HEK293 (cell line): ENCODE data around the gene LRRC4C.
"Not testable (repeated sequence)": the region's sequence is repeated elsewhere in the genome, so short reads cannot be mapped to it uniquely, and the experiment has no call there.

Experiments used
- YY1 ChIP-seq: fragments of 450-650 bp; formaldehyde crosslinking; IDR thresholded peaks from 2 replicates; pipeline ENCODE4 v1.5.1; 2018; ENCODE audit warnings: missing biosample characterization, missing genetic modification characterization
- ZBTB7A ChIP-seq: fragments of 450-650 bp; formaldehyde crosslinking; IDR thresholded peaks from 2 replicates; pipeline ENCODE4 v1.5.1; 2016; ENCODE audit warnings: low read depth, missing biosample characterization, missing genetic modification characterization
- ZNF501 ChIP-seq: fragments of 450-650 bp; formaldehyde crosslinking; IDR thresholded peaks from 2 replicates; pipeline ENCODE4 v1.5.1; 2016; ENCODE audit warnings: missing biosample characterization, missing genetic modification characterization
- ZNF561 ChIP-seq: fragments of 450-650 bp; IDR thresholded peaks from 2 replicates; pipeline ENCODE4 v1.5.1; 2018; ENCODE audit warnings: missing biosample characterization, missing genetic modification characterization, borderline replicate concordance
- ZNF571 ChIP-seq: fragments of 450-650 bp; formaldehyde crosslinking; IDR thresholded peaks from 2 replicates; pipeline ENCODE4 v1.5.0; 2017; ENCODE audit warnings: missing biosample characterization, missing genetic modification characterization
- ZNF596 ChIP-seq: fragments of 450-650 bp; IDR thresholded peaks from 2 replicates; pipeline ENCODE4 v1.5.0; 2018; ENCODE audit warnings: missing biosample characterization, mild to moderate bottlenecking, missing genetic modification characterization, moderate library complexity
- ZNF654 ChIP-seq: fragments of 450-650 bp; formaldehyde crosslinking; IDR thresholded peaks from 2 replicates; pipeline ENCODE4 v1.5.1; 2016; ENCODE audit warnings: low read depth, missing biosample characterization, missing genetic modification characterization
- TF ChIP-seq, protein P1 (sequence below): fragments of 450-650 bp; formaldehyde crosslinking; IDR thresholded peaks from 2 replicates; pipeline ENCODE4 v1.5.1; 2016; ENCODE audit warnings: missing biosample characterization, missing genetic modification characterization
- TF ChIP-seq, protein P2 (sequence below): fragments of 450-650 bp; IDR thresholded peaks from 2 replicates; pipeline ENCODE4 v1.5.1; 2018; ENCODE audit warnings: missing biosample characterization, missing genetic modification characterization

GRCh38 chr11:40522080-40522479 lies 937.4 kb downstream of the LRRC4C start:
- TF ChIP-seq ZNF571 (tag by site-specific recombination); ZBTB7A; ZNF654 (tag by site-specific recombination); ZNF501; ZNF561 (tag by site-specific recombination); YY1 (tag by site-specific recombination); ZNF596 (tag by site-specific recombination): not testable (repeated sequence)
- TF ChIP-seq, protein P1, sequence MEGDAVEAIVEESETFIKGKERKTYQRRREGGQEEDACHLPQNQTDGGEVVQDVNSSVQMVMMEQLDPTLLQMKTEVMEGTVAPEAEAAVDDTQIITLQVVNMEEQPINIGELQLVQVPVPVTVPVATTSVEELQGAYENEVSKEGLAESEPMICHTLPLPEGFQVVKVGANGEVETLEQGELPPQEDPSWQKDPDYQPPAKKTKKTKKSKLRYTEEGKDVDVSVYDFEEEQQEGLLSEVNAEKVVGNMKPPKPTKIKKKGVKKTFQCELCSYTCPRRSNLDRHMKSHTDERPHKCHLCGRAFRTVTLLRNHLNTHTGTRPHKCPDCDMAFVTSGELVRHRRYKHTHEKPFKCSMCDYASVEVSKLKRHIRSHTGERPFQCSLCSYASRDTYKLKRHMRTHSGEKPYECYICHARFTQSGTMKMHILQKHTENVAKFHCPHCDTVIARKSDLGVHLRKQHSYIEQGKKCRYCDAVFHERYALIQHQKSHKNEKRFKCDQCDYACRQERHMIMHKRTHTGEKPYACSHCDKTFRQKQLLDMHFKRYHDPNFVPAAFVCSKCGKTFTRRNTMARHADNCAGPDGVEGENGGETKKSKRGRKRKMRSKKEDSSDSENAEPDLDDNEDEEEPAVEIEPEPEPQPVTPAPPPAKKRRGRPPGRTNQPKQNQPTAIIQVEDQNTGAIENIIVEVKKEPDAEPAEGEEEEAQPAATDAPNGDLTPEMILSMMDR (tag by site-specific recombination), result not testable (repeated sequence)
- TF ChIP-seq, protein P2, sequence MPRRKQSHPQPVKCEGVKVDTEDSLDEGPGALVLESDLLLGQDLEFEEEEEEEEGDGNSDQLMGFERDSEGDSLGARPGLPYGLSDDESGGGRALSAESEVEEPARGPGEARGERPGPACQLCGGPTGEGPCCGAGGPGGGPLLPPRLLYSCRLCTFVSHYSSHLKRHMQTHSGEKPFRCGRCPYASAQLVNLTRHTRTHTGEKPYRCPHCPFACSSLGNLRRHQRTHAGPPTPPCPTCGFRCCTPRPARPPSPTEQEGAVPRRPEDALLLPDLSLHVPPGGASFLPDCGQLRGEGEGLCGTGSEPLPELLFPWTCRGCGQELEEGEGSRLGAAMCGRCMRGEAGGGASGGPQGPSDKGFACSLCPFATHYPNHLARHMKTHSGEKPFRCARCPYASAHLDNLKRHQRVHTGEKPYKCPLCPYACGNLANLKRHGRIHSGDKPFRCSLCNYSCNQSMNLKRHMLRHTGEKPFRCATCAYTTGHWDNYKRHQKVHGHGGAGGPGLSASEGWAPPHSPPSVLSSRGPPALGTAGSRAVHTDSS (tag by site-specific recombination), result not testable (repeated sequence)
